Astrocyte of the cerebellum (primary cell): Measurements from ENCODE around the gene ZKSCAN2.
A peak's percentile ranks its signal among the peaks of the same experiment; 100 is the strongest.

ENCODE experiments used
- DNase-seq: peaks from one replicate; pipeline ENCODE4 v3.0.0-alpha.2; 2011; ENCODE audit warnings: low read depth
- H3K4me3 ChIP-seq: 2 replicates; pipeline ENCODE4 v1.5.1; 2011; ENCODE audit warnings: mild to moderate bottlenecking, low read depth, low read length, moderate library complexity
- in situ Hi-C: cut with HindIII; loops from 2 replicates; pipeline ENCODE4 v1.10.0; 2017; ENCODE audit warnings: low sequenced_read_pairs
- TF ChIP-seq, protein P1 (sequence below): IDR thresholded peaks from 2 replicates; pipeline ENCODE4 v1.5.1; 2012; ENCODE audit warnings: low read length, low read depth, moderate library complexity, mild to moderate bottlenecking; ENCODE audit errors: missing control alignments

ZKSCAN2 gene

GRCh38 chr16:25258861-25259179, 1.2 kb upstream of the ZKSCAN2 start:
- in situ Hi-C loops, result no loop called here
- peak overlapping the region; percentile 81 for H3K4me3 ChIP-seq
- DNase-seq, result no peak
- TF ChIP-seq, protein P1, sequence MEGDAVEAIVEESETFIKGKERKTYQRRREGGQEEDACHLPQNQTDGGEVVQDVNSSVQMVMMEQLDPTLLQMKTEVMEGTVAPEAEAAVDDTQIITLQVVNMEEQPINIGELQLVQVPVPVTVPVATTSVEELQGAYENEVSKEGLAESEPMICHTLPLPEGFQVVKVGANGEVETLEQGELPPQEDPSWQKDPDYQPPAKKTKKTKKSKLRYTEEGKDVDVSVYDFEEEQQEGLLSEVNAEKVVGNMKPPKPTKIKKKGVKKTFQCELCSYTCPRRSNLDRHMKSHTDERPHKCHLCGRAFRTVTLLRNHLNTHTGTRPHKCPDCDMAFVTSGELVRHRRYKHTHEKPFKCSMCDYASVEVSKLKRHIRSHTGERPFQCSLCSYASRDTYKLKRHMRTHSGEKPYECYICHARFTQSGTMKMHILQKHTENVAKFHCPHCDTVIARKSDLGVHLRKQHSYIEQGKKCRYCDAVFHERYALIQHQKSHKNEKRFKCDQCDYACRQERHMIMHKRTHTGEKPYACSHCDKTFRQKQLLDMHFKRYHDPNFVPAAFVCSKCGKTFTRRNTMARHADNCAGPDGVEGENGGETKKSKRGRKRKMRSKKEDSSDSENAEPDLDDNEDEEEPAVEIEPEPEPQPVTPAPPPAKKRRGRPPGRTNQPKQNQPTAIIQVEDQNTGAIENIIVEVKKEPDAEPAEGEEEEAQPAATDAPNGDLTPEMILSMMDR, result no peak

DNA sequence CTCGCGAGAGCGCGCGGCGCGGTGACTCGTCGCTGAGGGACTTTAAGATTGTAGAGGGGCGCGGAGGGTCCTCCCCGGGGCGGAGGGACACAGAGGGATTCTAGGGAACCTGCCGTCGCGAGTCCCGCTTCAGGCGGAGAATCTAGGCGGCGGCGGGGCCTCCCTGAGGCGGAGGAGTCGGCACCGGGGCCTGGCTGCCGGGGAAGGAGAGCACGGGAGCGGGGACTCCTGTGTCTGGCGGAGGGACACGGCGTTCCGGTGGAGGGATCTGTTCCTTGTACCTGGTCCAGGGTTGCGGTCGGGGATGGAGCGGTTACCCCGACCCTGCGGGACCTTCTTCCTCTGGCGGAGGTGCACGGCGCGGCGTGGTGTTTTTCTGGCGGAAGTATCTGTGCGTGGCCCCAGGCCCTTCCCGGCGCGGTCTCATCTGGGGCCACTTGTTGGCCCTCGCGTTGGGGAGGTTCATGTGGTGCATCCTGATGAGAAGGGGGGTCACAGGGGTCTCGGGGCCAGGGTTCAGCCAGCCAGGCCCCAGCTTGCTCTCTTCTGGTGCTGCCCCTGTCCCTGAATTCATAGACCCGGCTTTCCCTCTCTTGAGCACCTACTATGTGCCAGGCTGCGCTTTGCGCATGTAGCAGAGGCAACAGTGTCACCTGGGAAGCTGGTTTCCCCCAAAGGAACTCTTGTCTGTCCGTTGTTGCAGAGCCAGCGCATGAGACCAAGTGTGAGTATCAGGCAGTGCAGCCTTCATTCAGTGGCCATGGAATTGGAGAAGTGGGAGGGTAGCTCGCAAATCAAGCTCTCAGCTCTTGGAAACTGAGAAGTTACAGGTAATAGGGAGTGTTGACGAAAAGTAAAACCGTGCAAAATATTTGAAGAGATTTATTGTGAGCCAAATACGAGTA, 563 bp upstream of the ZKSCAN2 start:
- in situ Hi-C loops, result no loop called here
- TF ChIP-seq, protein P1, result peak; percentile 13
- peak; percentile 70 for DNase-seq
- peak overlapping the region; percentile 81 for H3K4me3 ChIP-seq

DNA sequence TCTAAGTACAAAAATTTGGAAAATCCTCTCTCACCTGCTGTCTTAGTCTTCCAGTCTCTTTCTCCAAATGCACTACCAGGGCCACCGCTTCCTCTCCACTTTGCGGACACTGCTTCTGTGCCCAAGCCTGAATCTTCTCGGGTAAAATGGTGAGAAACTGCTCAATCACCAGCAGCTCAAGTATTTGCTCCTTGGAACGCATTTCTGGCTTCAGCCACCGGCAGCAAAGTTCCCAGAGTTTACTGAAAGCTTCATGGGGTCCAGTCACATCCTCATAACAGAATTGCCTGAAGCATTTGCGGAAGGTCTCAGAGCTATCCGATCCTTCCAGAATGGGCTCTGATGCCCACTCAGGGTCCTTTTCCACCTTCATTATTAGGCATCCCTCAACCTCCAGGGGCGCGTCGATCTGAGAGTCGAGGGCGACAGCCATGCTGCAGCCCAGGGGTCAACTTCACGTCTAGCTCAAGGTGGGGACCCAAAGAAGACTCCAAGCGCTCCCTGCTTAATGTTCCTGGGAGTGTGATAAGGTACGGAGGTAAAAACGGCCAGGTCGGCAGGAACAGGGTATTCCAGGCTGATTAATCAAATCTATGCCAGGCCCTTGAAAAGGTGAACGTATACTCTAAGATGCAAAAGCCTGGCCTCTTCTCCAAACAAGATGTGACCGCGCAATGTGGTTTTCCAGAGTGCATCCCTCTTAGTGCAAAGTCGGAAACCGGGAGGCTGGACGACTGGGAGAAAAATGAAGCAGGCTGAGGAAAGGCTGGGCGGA, 763 bp downstream of the ZKSCAN2 start:
- TF ChIP-seq, protein P1, result no peak
- DNase-seq, result no peak
- in situ Hi-C loops, result no loop called here
- H3K4me3 ChIP-seq, result peak overlapping the region; percentile 81

GRCh38 chr16:25253322-25253721, 4.3 kb downstream of the ZKSCAN2 start:
- in situ Hi-C loops, result no loop called here
- H3K4me3 ChIP-seq, result no peak overlapping the region
- DNase-seq, result no peak
- TF ChIP-seq, protein P1, result no peak

GRCh38 chr16:25250467-25250866, 7.2 kb downstream of the ZKSCAN2 start:
- in situ Hi-C loops, result no loop called here
- TF ChIP-seq, protein P1, result no peak
- DNase-seq, result no peak
- H3K4me3 ChIP-seq, result no peak overlapping the region

GRCh38 chr16:25235991-25236390, 21.7 kb downstream of the ZKSCAN2 start:
- in situ Hi-C loops, result no loop called here
- no peak for DNase-seq
- TF ChIP-seq, protein P1, result no peak
- H3K4me3 ChIP-seq, result no peak overlapping the region
